Glutamatergic neuron (in vitro differentiated cells): ENCODE measurements around the gene FBXW12. TPM values are rescaled to one million over a fixed set of nuclear protein-coding genes. Genes with fewer than 3 reads are reported as not detected.

Experiments
- DNase-seq: peaks from one replicate; pipeline ENCODE4 v3.0.0; 2022
- H3K27ac Mint-ChIP-seq: one replicate; pipeline ENCODE4 v1.8.0; 2020; ENCODE audit warnings: mild to moderate bottlenecking, mixed read lengths, inconsistent platforms; ENCODE audit not compliant: unreplicated experiment
- H3K27me3 Mint-ChIP-seq: one replicate; pipeline ENCODE4 v1.8.0; 2020; ENCODE audit warnings: mild to moderate bottlenecking, moderate library complexity, mixed read lengths, inconsistent platforms; ENCODE audit not compliant: unreplicated experiment
- H3K36me3 Mint-ChIP-seq: one replicate; pipeline ENCODE4 v1.8.0; 2020; ENCODE audit warnings: mild to moderate bottlenecking, mixed read lengths, inconsistent platforms; ENCODE audit not compliant: unreplicated experiment
- H3K4me1 Mint-ChIP-seq: one replicate; pipeline ENCODE4 v1.8.0; 2020; ENCODE audit warnings: mild to moderate bottlenecking, low read depth, mixed read lengths, inconsistent platforms; ENCODE audit not compliant: unreplicated experiment
- H3K4me3 Mint-ChIP-seq: one replicate; pipeline ENCODE4 v1.8.0; 2020; ENCODE audit warnings: mild to moderate bottlenecking, mixed read lengths, inconsistent platforms; ENCODE audit not compliant: unreplicated experiment
- H3K9me3 Mint-ChIP-seq: one replicate; pipeline ENCODE4 v1.8.0; 2020; ENCODE audit warnings: mild to moderate bottlenecking, moderate library complexity, mixed read lengths, inconsistent platforms; ENCODE audit not compliant: unreplicated experiment
- CTCF ChIP-seq: fragments of 200-600 bp; sonication (generic); IDR thresholded peaks from one replicate; pipeline ENCODE4 v1.5.0; 2021; ENCODE audit not compliant: partially characterized antibody, unreplicated experiment
- total RNA-seq: library from RNA; stranded (reverse); fragmentation: NEBNext Ultra II Directional; extraction: Animal tissue kit (Norgen Biotek cat#: 25700); gene quantifications from one replicate; pipeline ENCODE4 v1.2.1, GENCODE V29; 2021; ENCODE audit not compliant: unreplicated experiment

The FBXW12 gene
- total RNA-seq, 1 donor from 2014 or later: 0.66 TPM

- Mint-ChIP-seq H3K36me3 (peaks cover 12% of the 10 kb centered on the region), H3K27me3 (peaks cover 4% of the 10 kb centered on the region), H3K9me3 (no peaks in the 10 kb centered on the region), H3K27ac (no peak overlapping the region), H3K4me3 (no peak overlapping the region), H3K4me1 (no peaks in the 10 kb centered on the region)
- DNase-seq: no peak
- TF ChIP-seq CTCF: no peak
Measured at GRCh38 chr3:48352546-48352945, 19.5 kb upstream of the FBXW12 start.

GRCh38 chr3:48353987-48354386 lies 18.0 kb upstream of the FBXW12 start:
- H3K4me1 Mint-ChIP-seq: no peaks in the 10 kb centered on the region
- H3K36me3 Mint-ChIP-seq: peaks cover 12% of the 10 kb centered on the region
- H3K9me3 Mint-ChIP-seq: peaks cover 3% of the 10 kb centered on the region
- no peak for DNase-seq
- TF ChIP-seq CTCF: no peak
- peaks cover 4% of the 10 kb centered on the region for H3K27me3 Mint-ChIP-seq
- H3K27ac Mint-ChIP-seq: no peak overlapping the region
- no peak overlapping the region for H3K4me3 Mint-ChIP-seq

- DNase-seq: no peak
- TF ChIP-seq CTCF: no peak
- no peaks in the 10 kb centered on the region for H3K4me1 Mint-ChIP-seq
- H3K4me3 Mint-ChIP-seq: no peak overlapping the region
- peaks cover 18% of the 10 kb centered on the region for H3K36me3 Mint-ChIP-seq
- no peak overlapping the region for H3K27ac Mint-ChIP-seq
- peaks cover 4% of the 10 kb centered on the region for H3K27me3 Mint-ChIP-seq
- H3K9me3 Mint-ChIP-seq: peaks cover 3% of the 10 kb centered on the region
Measured at GRCh38 chr3:48356419-48356818, 15.6 kb upstream of the FBXW12 start.

- peaks cover 3% of the 10 kb centered on the region for H3K9me3 Mint-ChIP-seq
- H3K27ac Mint-ChIP-seq: no peak overlapping the region
- no peak for DNase-seq
- peaks cover 6% of the 10 kb centered on the region for H3K36me3 Mint-ChIP-seq
- H3K4me3 Mint-ChIP-seq: no peak overlapping the region
- H3K27me3 Mint-ChIP-seq: peaks cover 1% of the 10 kb centered on the region
- no peak for TF ChIP-seq CTCF
- H3K4me1 Mint-ChIP-seq: no peaks in the 10 kb centered on the region
Measured at GRCh38 chr3:48361928-48362327, 10.1 kb upstream of the FBXW12 start.

- Mint-ChIP-seq H3K36me3 (peaks cover 6% of the 10 kb centered on the region), H3K9me3 (no peaks in the 10 kb centered on the region), H3K27me3 (peaks cover 3% of the 10 kb centered on the region), H3K4me3 (no peak overlapping the region), H3K27ac (no peak overlapping the region), H3K4me1 (peaks cover 15% of the 10 kb centered on the region)
- TF ChIP-seq CTCF: no peak
- no peak for DNase-seq
Measured at GRCh38 chr3:48364840-48365239, 7.2 kb upstream of the FBXW12 start.
